RWPE2 (cell line): ENCODE data around the gene MATCAP1.
A peak's percentile ranks its signal among the peaks of the same experiment; 100 is the strongest.

Experiments
- ATAC-seq: fragments of 200-7000 bp; cut with Tn5 transposase; 3 replicates; pipeline ENCODE4 v1.9.1; 2021; ENCODE audit warnings: low read depth
- DNase-seq: peaks from one replicate; pipeline ENCODE4 v3.0.0-alpha.2; 2020; ENCODE audit warnings: low spot score
- H3K27ac ChIP-seq: fragments of 450-650 bp; 2 replicates; pipeline ENCODE4 v1.5.1; 2017; ENCODE audit warnings: mild to moderate bottlenecking; ENCODE audit not compliant: poor library complexity, severe bottlenecking
- H3K27me3 ChIP-seq: fragments of 250-450 bp; sonication (Bioruptor Pico); 2 replicates; pipeline ENCODE4 v1.5.1; 2021; ENCODE audit warnings: mild to moderate bottlenecking, moderate library complexity; ENCODE audit not compliant: insufficient read depth, poor library complexity, severe bottlenecking
- H3K36me3 ChIP-seq: fragments of 250-450 bp; sonication (Bioruptor Pico); 2 replicates; pipeline ENCODE4 v1.5.1; 2020; ENCODE audit warnings: low read depth, mild to moderate bottlenecking, moderate library complexity
- H3K4me1 ChIP-seq: fragments of 250-450 bp; sonication (Bioruptor Pico); 2 replicates; pipeline ENCODE4 v1.5.1; 2021; ENCODE audit warnings: mild to moderate bottlenecking, moderate library complexity; ENCODE audit not compliant: insufficient read depth, poor library complexity, severe bottlenecking
- H3K4me3 ChIP-seq: fragments of 250-450 bp; sonication (Bioruptor Pico); 2 replicates; pipeline ENCODE4 v1.5.1; 2021; ENCODE audit warnings: mild to moderate bottlenecking, moderate library complexity; ENCODE audit not compliant: severe bottlenecking
- H3K9me3 ChIP-seq: fragments of 250-450 bp; sonication (Bioruptor Pico); 2 replicates; pipeline ENCODE4 v1.5.1; 2021; ENCODE audit warnings: mild to moderate bottlenecking, moderate library complexity; ENCODE audit not compliant: severe bottlenecking
- TF ChIP-seq, protein P1 (sequence below): fragments of 450-650 bp; IDR thresholded peaks from one replicate; pipeline ENCODE4 v1.5.1; 2017; ENCODE audit warnings: mild to moderate bottlenecking, moderate library complexity; ENCODE audit not compliant: poor library complexity, severe bottlenecking

Gene MATCAP1

DNA sequence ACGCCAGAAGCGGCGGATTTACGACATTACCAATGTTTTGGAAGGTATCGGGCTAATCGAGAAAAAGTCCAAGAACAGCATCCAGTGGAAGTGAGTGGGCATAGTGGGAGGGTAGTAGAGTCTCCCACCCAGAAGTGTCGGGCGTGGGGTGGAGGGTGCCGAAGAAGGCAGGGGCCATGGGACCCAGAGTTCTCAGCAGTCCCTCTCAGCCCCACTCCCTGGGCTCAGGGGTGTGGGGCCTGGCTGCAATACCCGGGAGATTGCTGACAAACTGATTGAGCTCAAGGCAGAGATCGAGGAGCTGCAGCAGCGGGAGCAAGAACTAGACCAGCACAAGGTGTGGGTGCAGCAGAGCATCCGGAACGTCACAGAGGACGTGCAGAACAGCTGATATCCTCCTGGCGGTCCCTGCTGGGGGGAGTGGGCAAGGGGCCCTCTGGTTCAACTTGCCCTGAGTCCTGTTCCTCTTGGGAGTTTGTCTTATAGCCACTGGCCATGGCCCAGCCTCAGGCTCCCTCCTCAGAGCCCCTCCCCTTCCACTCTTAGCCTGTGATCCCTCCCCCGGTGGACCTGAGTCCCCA is 9.1 kb upstream of the MATCAP1 start:
- Histone ChIP-seq H3K27ac (peak overlapping the region; percentile 61), H3K36me3 (peaks cover 52% of the 10 kb centered on the region), H3K4me3 (peak overlapping the region; percentile 79), H3K9me3 (no peaks in the 10 kb centered on the region), H3K4me1 (peaks cover 8% of the 10 kb centered on the region), H3K27me3 (no peaks in the 10 kb centered on the region)
- ATAC-seq (no peak), DNase-seq (no peak)
- TF ChIP-seq, protein P1, sequence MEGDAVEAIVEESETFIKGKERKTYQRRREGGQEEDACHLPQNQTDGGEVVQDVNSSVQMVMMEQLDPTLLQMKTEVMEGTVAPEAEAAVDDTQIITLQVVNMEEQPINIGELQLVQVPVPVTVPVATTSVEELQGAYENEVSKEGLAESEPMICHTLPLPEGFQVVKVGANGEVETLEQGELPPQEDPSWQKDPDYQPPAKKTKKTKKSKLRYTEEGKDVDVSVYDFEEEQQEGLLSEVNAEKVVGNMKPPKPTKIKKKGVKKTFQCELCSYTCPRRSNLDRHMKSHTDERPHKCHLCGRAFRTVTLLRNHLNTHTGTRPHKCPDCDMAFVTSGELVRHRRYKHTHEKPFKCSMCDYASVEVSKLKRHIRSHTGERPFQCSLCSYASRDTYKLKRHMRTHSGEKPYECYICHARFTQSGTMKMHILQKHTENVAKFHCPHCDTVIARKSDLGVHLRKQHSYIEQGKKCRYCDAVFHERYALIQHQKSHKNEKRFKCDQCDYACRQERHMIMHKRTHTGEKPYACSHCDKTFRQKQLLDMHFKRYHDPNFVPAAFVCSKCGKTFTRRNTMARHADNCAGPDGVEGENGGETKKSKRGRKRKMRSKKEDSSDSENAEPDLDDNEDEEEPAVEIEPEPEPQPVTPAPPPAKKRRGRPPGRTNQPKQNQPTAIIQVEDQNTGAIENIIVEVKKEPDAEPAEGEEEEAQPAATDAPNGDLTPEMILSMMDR, result no peak

DNA sequence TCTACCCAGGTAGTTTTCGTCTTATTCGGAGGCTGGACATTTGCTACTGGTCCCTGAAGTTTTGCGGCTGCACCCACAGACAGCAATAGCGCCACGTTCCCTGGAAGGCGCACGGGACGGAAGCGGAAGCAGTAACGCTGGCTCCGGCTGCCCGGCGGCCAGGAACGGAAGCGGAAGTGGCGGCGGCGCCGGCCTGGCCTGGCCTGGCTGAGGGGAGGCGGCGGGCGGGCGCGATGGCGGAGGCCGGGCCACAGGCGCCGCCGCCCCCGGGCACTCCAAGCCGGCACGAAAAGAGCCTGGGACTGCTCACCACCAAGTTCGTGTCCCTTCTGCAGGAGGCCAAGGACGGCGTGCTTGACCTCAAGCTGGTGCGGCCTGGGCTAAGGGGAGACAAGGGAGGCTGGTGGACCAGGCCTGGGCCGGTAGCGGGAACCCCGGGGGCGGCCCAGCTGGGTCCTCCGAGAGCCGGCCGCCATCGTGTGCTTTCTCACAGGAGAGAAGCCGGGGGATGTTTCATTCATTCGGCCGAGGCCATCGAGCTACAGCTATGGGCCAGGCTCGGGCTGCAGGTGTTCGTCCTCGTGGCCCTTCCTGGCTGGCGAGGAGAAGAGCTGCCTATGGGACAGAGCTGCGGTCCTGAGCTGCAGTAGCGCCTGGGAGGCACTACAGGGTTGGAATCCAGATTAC is 8.4 kb upstream of the MATCAP1 start, which contains the start of gene E2F4:
Gene E2F4 (plus strand): TSS at position 161 of the 687 bp plus-strand sequence. CDS start 73 bp downstream, at position 234.
- H3K4me1 ChIP-seq, result peaks cover 8% of the 10 kb centered on the region
- peak; percentile 96 for ATAC-seq
- no peaks in the 10 kb centered on the region for H3K9me3 ChIP-seq
- peak; percentile 91 for DNase-seq
- TF ChIP-seq, protein P1, result no peak
- H3K27me3 ChIP-seq, result no peaks in the 10 kb centered on the region
- H3K36me3 ChIP-seq, result peaks cover 45% of the 10 kb centered on the region
- H3K4me3 ChIP-seq, result peak within 1 kb of the TSS; percentile 79
- H3K27ac ChIP-seq, result peak within 1 kb of the TSS; percentile 61

DNA sequence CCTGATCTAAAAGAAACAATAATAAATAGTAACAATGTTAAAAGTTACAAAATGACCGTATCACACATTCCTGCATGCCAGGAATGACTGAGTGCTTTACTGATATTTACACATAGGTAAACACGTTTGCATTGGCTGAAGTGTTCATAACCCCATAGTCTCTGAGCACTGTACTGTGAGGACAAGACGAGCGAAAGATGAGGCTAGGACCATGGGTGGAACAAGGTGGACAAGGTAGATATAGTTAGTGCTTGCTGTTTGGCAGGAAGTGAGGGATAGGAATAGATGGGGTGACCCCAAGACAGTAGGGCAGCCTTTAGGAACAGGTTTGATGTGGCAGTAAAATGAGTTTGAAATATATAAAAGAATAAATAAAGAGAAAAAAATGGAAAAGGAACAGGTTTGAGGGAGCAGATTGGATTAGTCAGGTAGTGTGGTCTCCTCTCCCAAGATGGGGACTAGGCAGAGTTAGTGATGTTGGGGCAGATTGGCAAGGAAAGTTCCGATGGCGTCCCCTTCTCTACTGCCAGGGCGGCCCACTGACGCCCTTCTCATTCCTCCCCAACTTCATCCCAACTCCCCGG is 7.7 kb upstream of the MATCAP1 start:
- no peak for ATAC-seq
- H3K27ac ChIP-seq, result peak overlapping the region; percentile 61

DNA sequence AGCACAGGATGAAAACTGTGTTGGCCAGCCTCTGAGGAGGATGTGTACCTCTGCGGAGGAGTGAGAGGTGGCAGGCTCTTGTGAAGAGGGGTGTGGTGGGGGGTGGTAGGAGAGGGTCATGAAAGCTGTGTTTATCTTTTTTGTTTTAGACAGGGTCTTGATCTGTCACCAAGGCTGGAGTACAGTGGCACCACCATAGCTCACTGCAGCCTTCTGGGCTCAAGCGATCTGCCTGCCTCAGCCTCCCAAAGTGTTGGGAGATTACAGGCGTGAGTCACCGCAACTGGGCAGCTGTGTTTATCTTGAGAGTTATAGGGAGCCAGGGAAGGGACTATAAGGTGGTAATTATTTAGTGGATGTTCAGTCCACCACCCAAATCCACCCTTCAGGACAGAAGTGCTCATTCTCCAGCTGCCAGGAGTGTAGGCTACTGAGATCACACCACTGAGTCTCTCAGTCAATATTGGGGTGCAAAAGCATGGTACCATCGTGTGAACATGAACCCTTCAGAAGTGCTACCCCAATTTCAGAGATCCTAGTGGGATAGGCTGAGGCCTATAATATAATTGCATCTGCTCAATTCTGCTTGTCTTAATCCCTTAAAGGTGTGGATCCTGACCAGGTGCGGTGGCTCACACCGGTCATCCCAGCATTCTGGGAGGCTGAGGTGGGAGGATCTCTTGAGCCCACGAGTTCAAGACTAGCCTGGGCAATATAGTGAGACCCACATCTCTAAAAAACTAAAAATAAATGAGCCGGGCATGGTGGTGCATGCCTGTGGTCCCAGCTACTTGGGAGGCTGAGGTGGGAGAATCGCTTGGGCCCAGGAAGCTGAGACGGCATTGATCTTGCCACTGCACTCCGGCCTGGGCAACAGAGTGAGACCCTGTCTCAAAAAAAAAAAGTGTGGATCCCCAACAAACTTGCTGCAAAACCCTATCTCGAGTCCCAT is 7.0 kb upstream of the MATCAP1 start:
- H3K4me1 ChIP-seq, result peaks cover 8% of the 10 kb centered on the region
- no peak for ATAC-seq
- no peak overlapping the region for H3K4me3 ChIP-seq

More for the DNA sequence above, 7.7 kb upstream of the MATCAP1 start:
- Histone ChIP-seq H3K4me3 (peak overlapping the region; percentile 79), H3K27me3 (no peaks in the 10 kb centered on the region), H3K4me1 (peaks cover 8% of the 10 kb centered on the region), H3K36me3 (peaks cover 38% of the 10 kb centered on the region), H3K9me3 (no peaks in the 10 kb centered on the region)
- TF ChIP-seq, protein P1, result no peak
- DNase-seq, result no peak

More for the DNA sequence above, 7.0 kb upstream of the MATCAP1 start:
- Histone ChIP-seq H3K9me3 (no peaks in the 10 kb centered on the region), H3K36me3 (peaks cover 31% of the 10 kb centered on the region), H3K27ac (no peak overlapping the region), H3K27me3 (no peaks in the 10 kb centered on the region)
- TF ChIP-seq, protein P1, result no peak
- no peak for DNase-seq
